HepG2 (cell line): ENCODE results near the gene ZCCHC12. TPM values are rescaled to one million over a fixed set of nuclear protein-coding genes. Genes with fewer than 3 reads are reported as not detected.

ENCODE experiments used
- CEBPB ChIP-seq: IDR thresholded peaks from 2 replicates; pipeline ENCODE4 v1.6.1; 2011; ENCODE audit warnings: low read depth, low read length, improper control_type of control experiment, borderline replicate concordance
- DR1 ChIP-seq: sonication (generic); formaldehyde crosslinking; IDR thresholded peaks from 2 replicates; pipeline ENCODE4 v1.8.0; 2021; ENCODE audit warnings: mild to moderate bottlenecking, missing genetic modification reagents, inconsistent platforms
- HHEX ChIP-seq: IDR thresholded peaks from 2 replicates; pipeline ENCODE4 v1.6.1; 2016; ENCODE audit warnings: control low read depth
- HOXA3 ChIP-seq: sonication (generic); formaldehyde crosslinking; IDR thresholded peaks from 2 replicates; pipeline ENCODE4 v1.5.0; 2020; ENCODE audit warnings: missing genetic modification reagents
- HOXA9 ChIP-seq: sonication (generic); formaldehyde crosslinking; IDR thresholded peaks from 2 replicates; pipeline ENCODE4 v1.8.1; 2022; ENCODE audit warnings: missing genetic modification reagents, mild to moderate bottlenecking, moderate library complexity, borderline replicate concordance
- REST ChIP-seq, 2 experiments: IDR thresholded peaks; 2 replicates each; pipeline ENCODE4 v1.6.1; 2011 to 2012; ENCODE audit warnings: low read length in 2 of 2, borderline replicate concordance in 1 of 2, low read depth in 1 of 2, mild to moderate bottlenecking in 1 of 2, moderate library complexity in 1 of 2
- RFX1 ChIP-seq: fragments of 450-650 bp; IDR thresholded peaks from 2 replicates; pipeline ENCODE4 v1.6.1; 2017
- SALL2 ChIP-seq: sonication (generic); formaldehyde crosslinking; IDR thresholded peaks from 2 replicates; pipeline ENCODE4 v1.8.1; 2023; ENCODE audit warnings: mild to moderate bottlenecking, missing genetic modification reagents, inconsistent platforms
- STAT6 ChIP-seq: sonication (generic); formaldehyde crosslinking; IDR thresholded peaks from 2 replicates; pipeline ENCODE4 v1.4.0; 2020; ENCODE audit warnings: missing genetic modification reagents, mild to moderate bottlenecking, borderline replicate concordance
- TAF1 ChIP-seq: sonication (generic); formaldehyde crosslinking; IDR thresholded peaks from 2 replicates; pipeline ENCODE4 v1.4.0; 2020; ENCODE audit warnings: missing genetic modification reagents
- TARDBP ChIP-seq: sonication (generic); formaldehyde crosslinking; IDR thresholded peaks from 2 replicates; pipeline ENCODE4 v1.8.0; 2022; ENCODE audit warnings: mild to moderate bottlenecking, missing genetic modification reagents
- WIZ ChIP-seq: sonication (generic); formaldehyde crosslinking; IDR thresholded peaks from 2 replicates; pipeline ENCODE4 v1.5.1; 2020; ENCODE audit warnings: mild to moderate bottlenecking, missing genetic modification reagents
- ZNF180 ChIP-seq: sonication (generic); formaldehyde crosslinking; IDR thresholded peaks from 2 replicates; pipeline ENCODE4 v1.4.0; 2020; ENCODE audit warnings: low read depth, missing genetic modification reagents, borderline replicate concordance
- ZNF230 ChIP-seq: sonication (generic); formaldehyde crosslinking; IDR thresholded peaks from 2 replicates; pipeline ENCODE4 v1.4.0; 2020; ENCODE audit warnings: mild to moderate bottlenecking, missing genetic modification reagents
- ZNF264 ChIP-seq: sonication (generic); formaldehyde crosslinking; IDR thresholded peaks from 2 replicates; pipeline ENCODE4 v1.4.0; 2020; ENCODE audit warnings: missing genetic modification reagents
- ZNF33A ChIP-seq: sonication (generic); formaldehyde crosslinking; IDR thresholded peaks from 2 replicates; pipeline ENCODE4 v1.5.1; 2020; ENCODE audit warnings: missing genetic modification reagents, mild to moderate bottlenecking, moderate library complexity, borderline replicate concordance
- ZNF562 ChIP-seq: sonication (generic); formaldehyde crosslinking; IDR thresholded peaks from 2 replicates; pipeline ENCODE4 v1.8.0; 2022; ENCODE audit warnings: missing genetic modification reagents, borderline replicate concordance
- ZNF672 ChIP-seq: sonication (generic); formaldehyde crosslinking; IDR thresholded peaks from 2 replicates; pipeline ENCODE4 v1.8.1; 2022; ENCODE audit warnings: missing genetic modification reagents
- polyA plus RNA-seq, 8 experiments: library from polyadenylated mRNA; depleted of rRNA in 3 of 8; stranded (reverse) in 7 of 8; unstranded in 1 of 8; fragments of >200 nt; fragmentation: Illumina TruSeq in 4 of 8; extraction: Trizol in 4 of 8; gene quantifications; 2 replicates each; pipeline versions ENCODE4 v1.2.1 to v1.2.3, GENCODE V29; 2011 to 2016; ENCODE audit warnings: low read depth in 4 of 8, missing spikeins in 1 of 8, mixed read lengths in 1 of 8; ENCODE audit not compliant: insufficient read depth in 1 of 8
- total RNA-seq, 5 experiments: library from RNA; depleted of rRNA; stranded (reverse); fragments of >200 nt; fragmentation: Illumina TruSeq; extraction: Trizol; gene quantifications; 2 replicates each; pipeline ENCODE4 v1.2.3, GENCODE V29; 2016; ENCODE audit warnings: low read depth in 1 of 5
- TF ChIP-seq, protein P1 (sequence below): sonication (generic); formaldehyde crosslinking; IDR thresholded peaks from 2 replicates; pipeline ENCODE4 v1.4.0; 2020; ENCODE audit warnings: missing genetic modification reagents
- TF ChIP-seq, protein P2 (sequence below): sonication (generic); formaldehyde crosslinking; IDR thresholded peaks from 2 replicates; pipeline ENCODE4 v1.4.0; 2020; ENCODE audit warnings: missing genetic modification reagents, borderline replicate concordance

Gene ZCCHC12
- total and polyA plus RNA-seq, 2 of the 13 experiments (the other 11 are each of a cell fraction or from before 2014, with no cell fraction given) = 0.05 to 0.20 TPM

GRCh38 chrX:118839334-118839958, 15.8 kb downstream of the ZCCHC12 start (continued):
- TF ChIP-seq STAT6 (CRISPR knock-in tag) (no peak), SALL2 (0 out of 2 replicates have a peak, but pooled peaks have one; percentile 40), ZNF672 (CRISPR knock-in tag) (no peak), REST (IDR thresholded peaks at IDR 0.05; ENCODE audit: borderline replicate concordance in 1 of 2, low read depth in 1 of 2, low read length in 2 of 2) (no peak), ZNF180 (CRISPR knock-in tag) (no peak), ZNF264 (no peak), DR1 (CRISPR knock-in tag) (no peak), TARDBP (CRISPR knock-in tag) (0 out of 2 replicates have a peak, but pooled peaks have one; percentile 35), CEBPB (no peak), HOXA9 (CRISPR knock-in tag) (no peak), ZNF230 (CRISPR knock-in tag) (peak; percentile 66), WIZ (no peak), ZNF33A (CRISPR knock-in tag) (no peak), HOXA3 (CRISPR knock-in tag) (peak; percentile 64; the same call in 1 of the 2 replicates), ZNF562 (no peak), TAF1 (CRISPR knock-in tag) (peak; percentile 41; the same call in 1 of the 2 replicates), HHEX (no peak), RFX1 (no peak)
- TF ChIP-seq, protein P1, sequence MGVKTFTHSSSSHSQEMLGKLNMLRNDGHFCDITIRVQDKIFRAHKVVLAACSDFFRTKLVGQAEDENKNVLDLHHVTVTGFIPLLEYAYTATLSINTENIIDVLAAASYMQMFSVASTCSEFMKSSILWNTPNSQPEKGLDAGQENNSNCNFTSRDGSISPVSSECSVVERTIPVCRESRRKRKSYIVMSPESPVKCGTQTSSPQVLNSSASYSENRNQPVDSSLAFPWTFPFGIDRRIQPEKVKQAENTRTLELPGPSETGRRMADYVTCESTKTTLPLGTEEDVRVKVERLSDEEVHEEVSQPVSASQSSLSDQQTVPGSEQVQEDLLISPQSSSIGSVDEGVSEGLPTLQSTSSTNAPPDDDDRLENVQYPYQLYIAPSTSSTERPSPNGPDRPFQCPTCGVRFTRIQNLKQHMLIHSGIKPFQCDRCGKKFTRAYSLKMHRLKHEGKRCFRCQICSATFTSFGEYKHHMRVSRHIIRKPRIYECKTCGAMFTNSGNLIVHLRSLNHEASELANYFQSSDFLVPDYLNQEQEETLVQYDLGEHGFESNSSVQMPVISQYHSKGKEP = no peak
- TF ChIP-seq, protein P2, sequence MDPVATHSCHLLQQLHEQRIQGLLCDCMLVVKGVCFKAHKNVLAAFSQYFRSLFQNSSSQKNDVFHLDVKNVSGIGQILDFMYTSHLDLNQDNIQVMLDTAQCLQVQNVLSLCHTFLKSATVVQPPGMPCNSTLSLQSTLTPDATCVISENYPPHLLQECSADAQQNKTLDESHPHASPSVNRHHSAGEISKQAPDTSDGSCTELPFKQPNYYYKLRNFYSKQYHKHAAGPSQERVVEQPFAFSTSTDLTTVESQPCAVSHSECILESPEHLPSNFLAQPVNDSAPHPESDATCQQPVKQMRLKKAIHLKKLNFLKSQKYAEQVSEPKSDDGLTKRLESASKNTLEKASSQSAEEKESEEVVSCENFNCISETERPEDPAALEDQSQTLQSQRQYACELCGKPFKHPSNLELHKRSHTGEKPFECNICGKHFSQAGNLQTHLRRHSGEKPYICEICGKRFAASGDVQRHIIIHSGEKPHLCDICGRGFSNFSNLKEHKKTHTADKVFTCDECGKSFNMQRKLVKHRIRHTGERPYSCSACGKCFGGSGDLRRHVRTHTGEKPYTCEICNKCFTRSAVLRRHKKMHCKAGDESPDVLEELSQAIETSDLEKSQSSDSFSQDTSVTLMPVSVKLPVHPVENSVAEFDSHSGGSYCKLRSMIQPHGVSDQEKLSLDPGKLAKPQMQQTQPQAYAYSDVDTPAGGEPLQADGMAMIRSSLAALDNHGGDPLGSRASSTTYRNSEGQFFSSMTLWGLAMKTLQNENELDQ (CRISPR knock-in tag) = no peak
